K562 (cell line): ENCODE measurements around the gene MFSD6. TPM values are rescaled to one million over a fixed set of nuclear protein-coding genes. Genes with fewer than 3 reads are reported as not detected.

Source experiments
- ATAC-seq: fragments of 200-7000 bp; cut with Tn5 transposase; 3 replicates; pipeline ENCODE4 v1.9.1; 2020; ENCODE audit warnings: moderate library complexity
- BruUV-seq: library from RNA; stranded (reverse); fragments of 400-500 nt; replicated peaks from 2 replicates; lab custom pipeline; 2021; lab: Mats Ljungman, UMichigan
- CTCF ChIA-PET: fragments of 300-600 bp; formaldehyde crosslinking; extraction: SDS; loops from one replicate; lab custom pipeline; 2021; ENCODE audit warnings: low intra/inter-chr PET ratio; lab: Yijun Ruan, JAX
- POLR2A ChIA-PET: fragments of 300-600, 350-650 bp; sonication (Branson Sonifier 250); formaldehyde crosslinking; extraction: SDS; loops from one replicate; lab custom pipeline; 2021; ENCODE audit warnings: antibody characterized with exemption, inconsistent platforms; lab: Yijun Ruan, JAX
- DNase-seq, 4 experiments: peaks; one replicate each; pipeline versions ENCODE4 v3.0.0 to v3.0.0-alpha.2; 2011 to 2018; ENCODE audit warnings: low spot score in 3 of 4, mixed read lengths in 3 of 4; ENCODE audit errors: extremely low read depth in 1 of 4
- FAIRE-seq: peaks from 2 replicates; lab custom pipeline; 2011; peaks lifted over from hg19 to GRCh38; lab: Jason Lieb, UNC
- H2AFZ ChIP-seq: 2 replicates; pipeline ENCODE4 v1.6.0; 2011; ENCODE audit warnings: low read depth, low read length, control low read depth, inconsistent platforms
- H3K27ac ChIP-seq: fragments of 200-600 bp; 3 replicates; pipeline ENCODE4 v1.8.0; 2011; ENCODE audit warnings: low read depth, mild to moderate bottlenecking, control low read depth, inconsistent platforms, low read length, moderate library complexity, mixed read lengths; ENCODE audit errors: extremely low read depth
- H3K27me3 ChIP-seq, 2 experiments: fragments of 300-600 bp in 1 of 2; 2 replicates in 1 of 2; 3 replicates in 1 of 2; pipeline versions ENCODE4 v1.6.0 to v1.8.0; 2011; ENCODE audit warnings: inconsistent platforms in 2 of 2, low read length in 2 of 2, mild to moderate bottlenecking in 1 of 2, mixed read lengths in 1 of 2, moderate library complexity in 1 of 2; ENCODE audit not compliant: control insufficient read depth in 2 of 2, insufficient read depth in 2 of 2
- H3K36me3 ChIP-seq: fragments of 300-600 bp; 3 replicates; pipeline ENCODE4 v1.8.0; 2011; ENCODE audit warnings: mild to moderate bottlenecking, low read length, inconsistent platforms; ENCODE audit not compliant: control insufficient read depth, insufficient read depth
- H3K4me1 ChIP-seq, 2 experiments: fragments of 200-600 bp in 1 of 2; replicated peaks in 1 of 2; 2 replicates in 1 of 2; 3 replicates in 1 of 2; pipeline versions ENCODE4 v1.5.1 to v1.8.0; 2011; ENCODE audit warnings: inconsistent platforms in 2 of 2, low read length in 2 of 2, mild to moderate bottlenecking in 1 of 2, mixed read lengths in 1 of 2, moderate library complexity in 1 of 2; ENCODE audit not compliant: control insufficient read depth in 2 of 2, insufficient read depth in 2 of 2
- H3K4me2 ChIP-seq: 2 replicates; pipeline ENCODE4 v1.6.1; 2011; ENCODE audit warnings: low read length, control low read depth, inconsistent platforms, mixed read lengths; ENCODE audit not compliant: insufficient read depth
- H3K4me3 ChIP-seq: fragments of 200-600 bp; sonication (generic), shearing (Covaris generic); 2 replicates; pipeline ENCODE4 v1.5.1; 2016; ENCODE audit warnings: control low read depth, inconsistent platforms
- H3K79me2 ChIP-seq: fragments of 200-600 bp; 3 replicates; pipeline ENCODE4 v1.8.0; 2011; ENCODE audit warnings: low read length, inconsistent platforms; ENCODE audit not compliant: control insufficient read depth, insufficient read depth
- H3K9ac ChIP-seq, 2 experiments: 2 replicates each; pipeline versions ENCODE4 v1.6.0 to v1.6.1; 2011; ENCODE audit warnings: low read depth in 2 of 2, low read length in 2 of 2, control low read depth in 1 of 2, inconsistent platforms in 1 of 2, mild to moderate bottlenecking in 1 of 2, mixed read lengths in 1 of 2; ENCODE audit not compliant: insufficient read depth in 1 of 2
- H3K9me1 ChIP-seq: one replicate; pipeline ENCODE4 v1.6.0; 2011; ENCODE audit warnings: inconsistent platforms, mild to moderate bottlenecking, low read length, moderate library complexity; ENCODE audit not compliant: control insufficient read depth, insufficient read depth
- H3K9me3 ChIP-seq: replicated peaks from 2 replicates; pipeline ENCODE4 v1.5.1; 2011; ENCODE audit warnings: low read depth, low read length, inconsistent platforms; ENCODE audit not compliant: control insufficient read depth, insufficient read depth
- H4K20me1 ChIP-seq: replicated peaks from 2 replicates; pipeline ENCODE4 v1.6.1; 2011; ENCODE audit warnings: low read length, inconsistent platforms, mixed read lengths; ENCODE audit not compliant: control insufficient read depth, insufficient read depth
- CBFA2T3 ChIP-seq: fragments of 450-650 bp; IDR thresholded peaks from 2 replicates; pipeline ENCODE4 v1.6.1; 2017
- FOSL1 ChIP-seq: fragments of 200-800 bp; sonication (Bioruptor generic); conservative IDR thresholded peaks from 2 replicates; pipeline ENCODE4 v1.6.1; 2016; ENCODE audit warnings: missing genetic modification characterization, missing compliant biosample characterization
- NFE2 ChIP-seq: IDR thresholded peaks from 2 replicates; pipeline ENCODE4 v1.6.1; 2014; ENCODE audit warnings: antibody characterized with exemption, low read depth
- OTX1 ChIP-seq: fragments of 450-650 bp; formaldehyde crosslinking; IDR thresholded peaks from 2 replicates; pipeline ENCODE4 v1.4.0; 2022; ENCODE audit warnings: mild to moderate bottlenecking
- PHB ChIP-seq: fragments of 250-450 bp; sonication (Bioruptor Pico); IDR thresholded peaks from 2 replicates; pipeline ENCODE4 v1.5.0; 2021
- SMARCA4 ChIP-seq: fragments of 450-650 bp; IDR thresholded peaks from 2 replicates; pipeline ENCODE4 v1.6.1; 2016
- SOX6 ChIP-seq: fragments of 450-650 bp; IDR thresholded peaks from 2 replicates; pipeline ENCODE4 v1.6.1; 2014; ENCODE audit warnings: mild to moderate bottlenecking
- ZNF75A ChIP-seq: fragments of 450-650 bp; formaldehyde crosslinking; IDR thresholded peaks from 2 replicates; pipeline ENCODE4 v1.4.0; 2020; ENCODE audit warnings: mild to moderate bottlenecking
- WGBS: fragments of 100-300 bp; shearing (Covaris generic); methylation state at CpG from one replicate; pipeline ENCODE4 v1.1.6; 2016; ENCODE audit warnings: low coverage, mixed read lengths; ENCODE audit not compliant: insufficient coverage; ENCODE audit errors: missing lambda C conversion rate; 5-methylcytosine and 5-hydroxymethylcytosine counted together
- in situ Hi-C: fragments of 300-500 bp; cut with MboI; formaldehyde crosslinking; loops from 4 replicates; pipeline ENCODE4 v1.15.0; 2018; ENCODE audit warnings: inconsistent platforms, mixed read lengths
- intact Hi-C: fragments of 100-400 bp; cut with micrococcal nuclease; formaldehyde crosslinking; loops from 2 replicates; pipeline ENCODE4 v1.14.2; 2022
- polyA plus RNA-seq, 8 experiments: library from polyadenylated mRNA; depleted of rRNA in 4 of 8; stranded (reverse) in 5 of 8; unstranded in 3 of 8; fragments of >200 nt; fragmentation: Nextera tagmentation in 2 of 8; fragmentation: Illumina TruSeq in 1 of 8; extraction: Ambion mirVana in 2 of 8; extraction: Trizol in 1 of 8; gene quantifications; 2 replicates each; pipeline versions ENCODE4 v1.2.1 to v1.2.3, GENCODE V29; 2011 to 2014; ENCODE audit warnings: inconsistent platforms in 1 of 8, missing spikeins in 1 of 8
- total RNA-seq, 7 experiments: library from RNA; depleted of rRNA in 6 of 7; stranded (reverse); fragments of >200 nt in 6 of 7; fragmentation: Illumina TruSeq in 2 of 7; extraction: Trizol in 2 of 7; gene quantifications; 2 replicates each; pipeline versions ENCODE4 v1.2.1 to v1.2.3, GENCODE V29; 2011 to 2021; ENCODE audit warnings: low replicate concordance in 1 of 7
- TF ChIP-seq, protein P1 (sequence below): fragments of 200-600 bp; sonication (generic); IDR thresholded peaks from one replicate; pipeline ENCODE4 v1.6.1; 2012; ENCODE audit warnings: mild to moderate bottlenecking, low read depth, low read length, inconsistent platforms

MFSD6 gene
- total and polyA plus RNA-seq, 9 of the 15 experiments (the other 6 are each of a cell fraction or from before 2014, with no cell fraction given), result 1.1 to 7.9 (median 4.4) TPM

DNA sequence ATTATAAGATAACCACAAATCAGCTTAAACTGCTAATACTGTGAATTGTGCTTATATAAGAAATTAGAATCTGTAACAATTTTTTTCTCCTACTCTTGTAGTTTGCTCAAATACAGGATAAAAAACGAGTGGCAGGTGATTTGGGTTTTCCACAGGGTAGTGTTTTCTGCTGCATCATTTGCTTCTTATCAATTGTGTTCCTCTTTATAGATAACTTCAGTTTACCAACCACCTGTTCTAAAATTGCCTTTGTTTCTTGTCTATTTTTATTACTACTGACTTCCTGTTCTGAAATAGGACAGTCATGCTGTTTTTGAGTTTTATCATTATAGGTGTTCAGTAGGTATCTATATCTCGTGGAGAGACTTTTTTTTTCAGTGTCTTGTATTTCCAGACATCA, 56.9 kb downstream of the MFSD6 start:
- H3K9me1 ChIP-seq, result no peaks in the 10 kb centered on the region
- DNase-seq (no peak), FAIRE-seq (no peak), ATAC-seq (no peak)
- BruUV-seq, result no TSS peak
- POLR2A ChIA-PET, result no interaction called here
- H3K27ac ChIP-seq, result no peak overlapping the region
- H3K4me3 ChIP-seq, result no peak overlapping the region
- CTCF ChIA-PET, result no interaction called here
- no peaks in the 10 kb centered on the region; the same call in 1 of the 3 replicates for H3K79me2 ChIP-seq
- peaks cover 30 to 73% of the 10 kb centered on the region in 2 experiments for H3K4me1 ChIP-seq
- no peak overlapping the region for H3K9ac ChIP-seq
- H3K36me3 ChIP-seq, result no peaks in the 10 kb centered on the region; the same call in 2 of the 3 replicates
- H4K20me1 ChIP-seq, result no peaks in the 10 kb centered on the region
- 3% methylated on average over 2 of the region's 2 CpGs for WGBS
- intact Hi-C loops (loop anchor here (10.0 kb wide), 1 partner anchor 60 kb away; the partner anchor contains the start of gene MFSD6), in situ Hi-C loops (no loop called here)
- no peaks in the 10 kb centered on the region for H3K9me3 ChIP-seq
- H3K27me3 ChIP-seq, result no peaks in the 10 kb centered on the region
- H3K4me2 ChIP-seq, result no peak overlapping the region
- no peak overlapping the region for H2AFZ ChIP-seq
- TF ChIP-seq PHB (CRISPR knock-in tag) (no peak), ZNF75A (CRISPR knock-in tag) (no peak), FOSL1 (0 out of 2 replicates have a peak, but pooled peaks have one; percentile 12), OTX1 (CRISPR knock-in tag) (no peak), SMARCA4 (0 out of 2 replicates have a peak, but pooled peaks have one; percentile 25), NFE2 (peak; percentile 71), CBFA2T3 (peak; percentile 42; the same call in 1 of the 2 replicates), SOX6 (peak; percentile 72)
- TF ChIP-seq, protein P1, sequence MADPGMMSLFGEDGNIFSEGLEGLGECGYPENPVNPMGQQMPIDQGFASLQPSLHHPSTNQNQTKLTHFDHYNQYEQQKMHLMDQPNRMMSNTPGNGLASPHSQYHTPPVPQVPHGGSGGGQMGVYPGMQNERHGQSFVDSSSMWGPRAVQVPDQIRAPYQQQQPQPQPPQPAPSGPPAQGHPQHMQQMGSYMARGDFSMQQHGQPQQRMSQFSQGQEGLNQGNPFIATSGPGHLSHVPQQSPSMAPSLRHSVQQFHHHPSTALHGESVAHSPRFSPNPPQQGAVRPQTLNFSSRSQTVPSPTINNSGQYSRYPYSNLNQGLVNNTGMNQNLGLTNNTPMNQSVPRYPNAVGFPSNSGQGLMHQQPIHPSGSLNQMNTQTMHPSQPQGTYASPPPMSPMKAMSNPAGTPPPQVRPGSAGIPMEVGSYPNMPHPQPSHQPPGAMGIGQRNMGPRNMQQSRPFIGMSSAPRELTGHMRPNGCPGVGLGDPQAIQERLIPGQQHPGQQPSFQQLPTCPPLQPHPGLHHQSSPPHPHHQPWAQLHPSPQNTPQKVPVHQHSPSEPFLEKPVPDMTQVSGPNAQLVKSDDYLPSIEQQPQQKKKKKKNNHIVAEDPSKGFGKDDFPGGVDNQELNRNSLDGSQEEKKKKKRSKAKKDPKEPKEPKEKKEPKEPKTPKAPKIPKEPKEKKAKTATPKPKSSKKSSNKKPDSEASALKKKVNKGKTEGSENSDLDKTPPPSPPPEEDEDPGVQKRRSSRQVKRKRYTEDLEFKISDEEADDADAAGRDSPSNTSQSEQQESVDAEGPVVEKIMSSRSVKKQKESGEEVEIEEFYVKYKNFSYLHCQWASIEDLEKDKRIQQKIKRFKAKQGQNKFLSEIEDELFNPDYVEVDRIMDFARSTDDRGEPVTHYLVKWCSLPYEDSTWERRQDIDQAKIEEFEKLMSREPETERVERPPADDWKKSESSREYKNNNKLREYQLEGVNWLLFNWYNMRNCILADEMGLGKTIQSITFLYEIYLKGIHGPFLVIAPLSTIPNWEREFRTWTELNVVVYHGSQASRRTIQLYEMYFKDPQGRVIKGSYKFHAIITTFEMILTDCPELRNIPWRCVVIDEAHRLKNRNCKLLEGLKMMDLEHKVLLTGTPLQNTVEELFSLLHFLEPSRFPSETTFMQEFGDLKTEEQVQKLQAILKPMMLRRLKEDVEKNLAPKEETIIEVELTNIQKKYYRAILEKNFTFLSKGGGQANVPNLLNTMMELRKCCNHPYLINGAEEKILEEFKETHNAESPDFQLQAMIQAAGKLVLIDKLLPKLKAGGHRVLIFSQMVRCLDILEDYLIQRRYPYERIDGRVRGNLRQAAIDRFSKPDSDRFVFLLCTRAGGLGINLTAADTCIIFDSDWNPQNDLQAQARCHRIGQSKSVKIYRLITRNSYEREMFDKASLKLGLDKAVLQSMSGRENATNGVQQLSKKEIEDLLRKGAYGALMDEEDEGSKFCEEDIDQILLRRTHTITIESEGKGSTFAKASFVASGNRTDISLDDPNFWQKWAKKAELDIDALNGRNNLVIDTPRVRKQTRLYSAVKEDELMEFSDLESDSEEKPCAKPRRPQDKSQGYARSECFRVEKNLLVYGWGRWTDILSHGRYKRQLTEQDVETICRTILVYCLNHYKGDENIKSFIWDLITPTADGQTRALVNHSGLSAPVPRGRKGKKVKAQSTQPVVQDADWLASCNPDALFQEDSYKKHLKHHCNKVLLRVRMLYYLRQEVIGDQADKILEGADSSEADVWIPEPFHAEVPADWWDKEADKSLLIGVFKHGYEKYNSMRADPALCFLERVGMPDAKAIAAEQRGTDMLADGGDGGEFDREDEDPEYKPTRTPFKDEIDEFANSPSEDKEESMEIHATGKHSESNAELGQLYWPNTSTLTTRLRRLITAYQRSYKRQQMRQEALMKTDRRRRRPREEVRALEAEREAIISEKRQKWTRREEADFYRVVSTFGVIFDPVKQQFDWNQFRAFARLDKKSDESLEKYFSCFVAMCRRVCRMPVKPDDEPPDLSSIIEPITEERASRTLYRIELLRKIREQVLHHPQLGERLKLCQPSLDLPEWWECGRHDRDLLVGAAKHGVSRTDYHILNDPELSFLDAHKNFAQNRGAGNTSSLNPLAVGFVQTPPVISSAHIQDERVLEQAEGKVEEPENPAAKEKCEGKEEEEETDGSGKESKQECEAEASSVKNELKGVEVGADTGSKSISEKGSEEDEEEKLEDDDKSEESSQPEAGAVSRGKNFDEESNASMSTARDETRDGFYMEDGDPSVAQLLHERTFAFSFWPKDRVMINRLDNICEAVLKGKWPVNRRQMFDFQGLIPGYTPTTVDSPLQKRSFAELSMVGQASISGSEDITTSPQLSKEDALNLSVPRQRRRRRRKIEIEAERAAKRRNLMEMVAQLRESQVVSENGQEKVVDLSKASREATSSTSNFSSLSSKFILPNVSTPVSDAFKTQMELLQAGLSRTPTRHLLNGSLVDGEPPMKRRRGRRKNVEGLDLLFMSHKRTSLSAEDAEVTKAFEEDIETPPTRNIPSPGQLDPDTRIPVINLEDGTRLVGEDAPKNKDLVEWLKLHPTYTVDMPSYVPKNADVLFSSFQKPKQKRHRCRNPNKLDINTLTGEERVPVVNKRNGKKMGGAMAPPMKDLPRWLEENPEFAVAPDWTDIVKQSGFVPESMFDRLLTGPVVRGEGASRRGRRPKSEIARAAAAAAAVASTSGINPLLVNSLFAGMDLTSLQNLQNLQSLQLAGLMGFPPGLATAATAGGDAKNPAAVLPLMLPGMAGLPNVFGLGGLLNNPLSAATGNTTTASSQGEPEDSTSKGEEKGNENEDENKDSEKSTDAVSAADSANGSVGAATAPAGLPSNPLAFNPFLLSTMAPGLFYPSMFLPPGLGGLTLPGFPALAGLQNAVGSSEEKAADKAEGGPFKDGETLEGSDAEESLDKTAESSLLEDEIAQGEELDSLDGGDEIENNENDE, result no peak
